Activated T-cell treated with anti-CD3 and anti-CD28 coated beads for 48 hours (primary cell): Measurements from ENCODE around the gene GLT8D1.
"Not testable (repeated sequence)": the region's sequence is repeated elsewhere in the genome, so short reads cannot be mapped to it uniquely, and the experiment has no call there.

Experiments used
- DNase-seq: peaks from one replicate; pipeline ENCODE4 v3.0.0-alpha.2; 2020; ENCODE audit warnings: low read depth

GLT8D1 gene

GRCh38 chr3:52679811-52680210 is 25.8 kb downstream of the GLT8D1 start:
- no peak for DNase-seq

DNA sequence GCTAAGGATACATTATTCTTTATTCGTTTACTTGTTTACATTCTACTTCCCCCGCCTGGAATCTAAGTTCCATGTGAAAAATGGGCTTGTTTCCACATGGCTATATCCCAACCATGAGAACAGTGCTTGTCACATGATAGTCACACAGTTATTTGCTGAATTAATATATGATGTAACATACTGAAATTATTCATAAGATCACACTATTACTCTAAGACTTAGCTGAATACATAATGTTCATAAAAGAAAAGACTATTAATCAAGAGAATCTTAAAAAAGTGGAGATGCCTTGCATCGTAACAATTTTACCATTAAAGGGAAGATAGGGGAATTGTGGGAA is 26.4 kb downstream of the GLT8D1 start:
- no peak for DNase-seq

- DNase-seq: no peak
Observed at GRCh38 chr3:52678265-52679198, 27.1 kb downstream of the GLT8D1 start.

GRCh38 chr3:52676201-52676600 is 29.4 kb downstream of the GLT8D1 start:
- not testable (repeated sequence) for DNase-seq

DNA sequence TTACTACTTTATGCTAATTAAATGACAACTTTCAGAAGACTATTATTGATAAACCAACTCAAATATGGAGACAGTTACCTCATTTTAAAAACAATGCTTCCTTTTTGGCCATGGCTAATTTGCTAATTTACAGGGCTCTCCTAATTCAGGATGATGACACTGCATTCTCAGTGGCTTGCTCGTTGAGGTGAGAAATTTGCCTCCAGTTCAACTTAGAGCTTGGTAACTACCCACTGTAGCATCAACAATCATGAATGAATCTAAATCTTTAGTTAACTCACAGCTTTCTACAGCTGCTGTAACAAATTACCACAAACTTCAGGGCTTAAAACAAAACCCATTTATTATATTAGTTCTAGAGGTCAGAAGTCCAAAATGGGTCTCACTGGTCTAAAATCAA is 33.9 kb downstream of the GLT8D1 start:
- DNase-seq: no peak

- peak; percentile 20 for DNase-seq
Observed at GRCh38 chr3:52670621-52671521, 34.7 kb downstream of the GLT8D1 start.

- no peak for DNase-seq
Observed at GRCh38 chr3:52663098-52663497, 42.5 kb downstream of the GLT8D1 start.

GRCh38 chr3:52660046-52660445 is 45.5 kb downstream of the GLT8D1 start:
- no peak for DNase-seq

DNA sequence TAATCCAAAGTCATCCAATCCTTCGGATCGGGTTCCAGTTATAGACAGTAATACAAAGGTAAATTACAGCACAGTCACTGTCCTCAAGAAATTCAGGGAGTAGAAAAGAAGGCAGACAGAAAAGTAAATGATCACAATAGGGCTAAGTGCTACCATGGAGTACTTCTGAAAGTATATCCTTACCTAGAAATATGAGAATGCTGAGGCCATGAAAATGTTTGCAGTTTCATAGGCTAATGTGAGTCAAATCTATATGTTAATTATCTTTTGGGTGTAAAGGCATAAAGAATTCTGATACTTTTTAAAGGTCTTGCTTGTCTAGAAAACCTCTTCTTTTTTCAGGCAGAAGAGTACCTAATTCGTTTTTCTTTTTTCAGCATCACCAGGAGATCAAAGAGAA is 49.7 kb downstream of the GLT8D1 start:
- no peak for DNase-seq

DNA sequence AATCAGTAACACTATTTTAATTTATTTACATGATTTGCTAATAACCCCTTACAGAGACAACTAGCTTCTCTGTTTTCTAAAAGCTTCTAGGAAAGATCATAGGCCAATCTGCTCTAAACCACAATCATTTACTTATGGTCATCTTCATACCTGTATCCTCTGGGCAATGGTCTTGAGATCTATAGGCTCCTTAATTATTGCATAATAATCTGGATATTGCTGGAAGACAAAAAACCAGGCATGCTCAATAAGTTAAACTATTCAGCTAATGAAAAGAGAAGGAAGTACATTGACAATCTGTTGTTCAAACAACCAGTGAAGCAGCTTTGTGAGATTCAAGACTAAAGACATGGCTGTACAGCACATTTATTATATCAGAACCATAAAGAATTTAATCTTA is 54.0 kb downstream of the GLT8D1 start:
- no peak for DNase-seq

GRCh38 chr3:52650439-52650838 is 55.2 kb downstream of the GLT8D1 start:
- no peak for DNase-seq

- no peak for DNase-seq
Observed at GRCh38 chr3:52649461-52650210, 56.0 kb downstream of the GLT8D1 start.

- no peak for DNase-seq
Observed at GRCh38 chr3:52645549-52645948, 60.0 kb downstream of the GLT8D1 start.
